Endothelial cell of hepatic sinusoid (primary cell): ENCODE results near the gene C12orf56.
"Not testable (repeated sequence)": the region's sequence is repeated elsewhere in the genome, so short reads cannot be mapped to it uniquely, and the experiment has no call there.

Experiments
- in situ Hi-C: cut with HindIII; loops from 2 replicates; pipeline ENCODE4 v1.10.0; 2017; ENCODE audit warnings: low sequenced_read_pairs

The C12orf56 gene

DNA sequence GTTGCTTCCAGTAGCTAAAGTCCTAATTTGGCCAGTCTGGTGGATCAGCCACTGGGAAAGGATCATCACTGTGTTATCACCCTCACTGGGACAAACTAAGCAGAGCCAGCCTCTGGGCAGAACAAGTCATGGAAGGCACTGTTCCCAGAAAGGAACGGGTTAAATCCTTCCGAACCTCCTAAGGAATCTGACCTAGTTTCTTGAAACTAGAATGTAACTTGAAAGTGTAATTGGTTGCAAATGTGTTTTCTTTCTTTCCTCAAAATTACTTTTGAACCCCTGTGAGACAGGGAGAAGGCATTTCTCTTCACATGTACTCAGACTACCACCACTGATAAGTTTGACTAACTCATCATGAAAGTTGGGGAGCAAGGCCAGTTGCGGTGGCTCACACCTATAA is 149.8 kb downstream of the C12orf56 start:
- in situ Hi-C loops: no loop called here

DNA sequence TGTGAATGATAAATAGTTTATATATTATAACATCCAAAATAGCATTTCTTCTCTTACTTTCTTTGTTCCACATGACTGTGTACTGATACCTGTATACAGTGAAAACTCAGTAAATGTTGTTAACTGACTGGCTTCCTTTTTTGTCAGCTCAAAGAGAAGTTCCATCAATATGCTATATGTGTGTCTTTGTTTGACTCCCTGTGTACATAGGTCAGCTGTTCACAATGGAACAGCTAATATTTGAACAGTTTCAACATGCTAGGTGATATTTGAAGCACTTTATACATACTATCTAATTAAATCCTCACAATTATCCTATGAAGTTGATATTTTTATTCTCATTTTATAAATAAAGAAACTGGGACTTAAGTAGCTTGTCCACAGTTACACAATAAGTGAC is 153.2 kb downstream of the C12orf56 start:
- in situ Hi-C loops: no loop called here

DNA sequence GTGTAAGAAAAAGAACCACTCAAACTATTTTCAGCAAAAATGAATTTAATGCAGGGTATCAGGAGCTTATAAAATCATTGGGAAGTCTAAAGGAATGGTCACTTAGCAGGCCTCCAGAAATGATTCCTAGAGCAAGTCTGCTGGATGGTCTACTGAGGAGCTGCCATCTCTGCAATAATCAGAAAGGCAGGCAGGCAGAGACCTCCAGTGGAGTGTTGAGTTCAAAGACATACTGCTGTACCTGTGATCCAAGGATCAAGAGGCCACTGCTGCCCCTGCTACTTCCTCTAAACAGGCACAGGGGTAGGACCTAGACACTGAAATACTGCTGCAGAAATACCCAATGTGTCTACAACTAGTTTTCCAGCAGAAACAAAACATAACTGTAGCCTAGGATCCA is 154.0 kb downstream of the C12orf56 start:
- in situ Hi-C loops: no loop called here

DNA sequence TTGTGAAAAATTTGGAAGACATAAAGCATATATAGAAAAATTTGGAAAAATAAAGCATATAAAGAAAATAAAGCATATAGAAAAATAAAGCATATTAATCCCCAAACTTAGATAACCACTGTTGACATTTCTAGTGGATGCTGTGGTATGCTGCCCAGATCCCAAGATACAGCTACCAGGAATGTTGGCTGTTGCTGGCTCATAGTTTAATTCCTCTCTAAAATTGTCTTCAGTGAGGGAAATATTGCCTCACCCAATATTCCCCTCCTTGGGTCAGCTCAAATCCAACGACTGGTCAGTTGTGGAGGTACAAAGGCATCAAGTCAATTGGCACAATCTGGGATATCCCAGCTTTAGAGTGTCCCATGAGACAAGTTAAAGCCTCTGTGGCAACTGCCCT is 158.4 kb downstream of the C12orf56 start:
- in situ Hi-C loops: no loop called here

DNA sequence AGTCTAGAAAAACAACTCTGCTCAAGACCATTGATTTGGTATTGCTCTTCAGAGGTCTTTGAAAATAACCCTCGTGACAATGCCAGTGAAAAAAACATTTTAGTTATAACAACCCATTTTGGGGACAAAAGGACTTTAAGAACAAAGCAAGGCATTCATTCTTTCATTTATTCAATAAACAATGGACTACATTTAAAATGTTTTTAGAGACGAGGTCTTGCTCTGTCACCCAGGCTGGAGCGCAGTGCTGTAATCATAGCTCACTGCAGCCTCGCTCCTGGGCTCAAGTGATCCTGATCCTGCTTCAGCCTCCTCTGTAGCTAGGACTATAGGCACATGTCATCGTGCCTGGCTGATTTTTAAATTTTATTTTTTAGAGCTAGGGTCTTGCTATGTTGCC is 160.8 kb downstream of the C12orf56 start:
- in situ Hi-C loops: no loop called here

DNA sequence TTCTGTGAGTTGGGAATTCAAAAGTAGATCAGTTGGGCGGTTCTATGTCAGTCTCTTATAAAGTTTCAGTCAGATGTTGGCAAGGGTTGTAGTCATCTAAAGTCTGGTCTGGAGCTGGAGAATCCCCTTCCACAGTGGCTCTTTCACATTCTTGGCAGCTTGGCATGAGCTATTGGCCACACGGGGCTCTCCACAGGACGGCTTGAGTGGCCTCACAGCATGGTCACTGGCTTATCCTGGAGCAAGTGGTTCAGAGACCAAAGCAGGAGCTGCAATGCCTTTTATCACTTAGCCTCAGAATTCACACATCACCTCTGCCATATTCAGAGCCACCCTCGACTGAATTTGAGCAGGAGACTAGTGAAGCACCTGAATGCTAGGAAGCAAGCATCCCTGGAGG is 161.3 kb downstream of the C12orf56 start:
- in situ Hi-C loops: no loop called here

DNA sequence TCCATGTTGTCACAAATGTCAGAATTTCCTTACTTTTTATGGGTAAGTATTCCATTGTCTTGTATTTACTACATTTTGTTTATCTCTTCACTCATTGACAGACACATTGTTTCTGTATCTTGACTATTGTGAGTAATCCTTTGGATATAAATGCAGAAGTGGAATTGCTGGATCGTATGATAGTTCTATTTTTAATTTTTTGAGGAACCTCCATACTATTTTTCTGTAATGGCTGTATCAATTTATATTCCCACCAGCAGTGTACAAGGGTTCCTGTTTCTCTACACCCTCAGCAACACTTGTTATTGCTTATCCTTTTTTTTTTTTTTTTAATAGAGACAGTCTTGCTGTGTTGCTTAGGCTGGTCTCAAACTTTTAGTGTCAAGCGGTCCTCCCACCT is 164.9 kb downstream of the C12orf56 start:
- in situ Hi-C loops: no loop called here

DNA sequence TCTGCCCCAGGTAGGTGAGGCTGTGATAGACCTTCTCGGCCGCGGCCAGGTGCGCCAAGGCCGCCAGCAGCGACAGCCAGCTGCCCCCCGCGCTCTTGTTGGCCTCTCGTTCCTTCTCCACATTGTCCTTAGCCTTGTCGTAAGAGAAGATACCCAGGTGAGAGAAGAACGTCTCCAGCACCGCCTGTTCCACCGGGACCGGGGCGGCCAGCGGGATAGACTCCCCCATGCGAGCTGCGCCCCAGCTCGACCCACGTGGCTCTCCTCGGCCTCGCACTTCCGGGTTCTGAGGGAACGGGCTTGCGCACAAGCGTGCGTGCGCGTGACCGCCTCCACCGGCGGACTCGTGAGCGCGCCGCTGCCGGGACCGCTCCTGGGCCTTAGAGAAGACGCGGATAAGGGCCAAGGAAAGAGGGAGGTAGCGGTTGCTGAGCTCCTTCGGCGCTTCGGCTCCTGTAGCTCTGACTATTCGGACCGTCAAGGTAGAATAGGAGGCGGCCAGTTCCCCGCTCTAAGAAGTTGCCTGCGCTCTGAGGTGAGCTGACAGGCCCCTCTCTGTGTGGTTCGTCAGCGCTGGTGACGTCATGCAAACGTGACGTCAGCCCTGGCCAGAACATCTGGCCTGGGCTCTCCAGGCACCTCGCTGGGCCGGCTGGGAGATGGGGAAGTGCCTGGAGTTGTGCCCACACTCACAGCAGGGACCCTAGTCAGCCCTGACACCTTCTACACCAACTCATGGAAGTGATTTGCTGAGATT is 168.4 kb downstream of the C12orf56 start, which contains the start of gene KICS2:
KICS2 (minus strand) TSS at position 288 of the 757 bp plus-strand sequence; CDS start at position 229, 59 bp downstream.
- in situ Hi-C loops: no loop called here

DNA sequence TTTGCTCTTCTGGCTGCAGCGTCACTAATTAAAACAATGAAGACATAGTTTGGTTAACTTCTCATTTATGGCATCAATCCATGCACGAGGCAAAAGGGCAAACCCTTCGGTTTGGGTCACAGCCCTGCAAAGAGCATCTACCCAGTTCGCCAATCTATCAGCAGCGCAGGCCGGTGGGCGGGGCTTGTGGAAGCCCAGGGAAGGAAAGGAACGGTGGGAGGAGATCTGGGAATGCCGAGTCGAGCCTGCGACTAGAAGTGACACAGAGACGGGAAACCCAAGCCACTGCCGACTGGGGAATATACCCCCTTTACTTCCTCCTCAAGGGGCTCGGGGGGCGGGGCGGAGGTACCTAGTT is 168.9 kb downstream of the C12orf56 start:
- in situ Hi-C loops: no loop called here

DNA sequence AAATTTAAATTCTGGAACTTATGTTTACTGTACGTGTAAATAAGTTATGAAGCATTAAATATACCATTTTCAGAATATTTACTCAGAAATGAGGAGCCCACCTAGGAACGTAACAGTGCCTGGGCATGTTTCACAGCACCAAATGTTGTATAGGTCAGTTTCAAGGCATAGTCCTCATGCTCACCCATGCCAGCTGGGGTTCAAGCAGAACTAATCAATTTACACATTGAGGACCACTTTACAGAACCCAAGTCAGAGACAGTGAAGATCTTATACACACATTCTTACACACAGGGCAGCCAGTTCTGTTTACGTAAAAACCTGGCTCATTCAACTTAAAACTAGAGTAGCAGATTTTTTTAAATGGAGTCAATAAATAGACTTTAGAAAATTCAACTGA is 170.5 kb downstream of the C12orf56 start:
- in situ Hi-C loops: no loop called here

DNA sequence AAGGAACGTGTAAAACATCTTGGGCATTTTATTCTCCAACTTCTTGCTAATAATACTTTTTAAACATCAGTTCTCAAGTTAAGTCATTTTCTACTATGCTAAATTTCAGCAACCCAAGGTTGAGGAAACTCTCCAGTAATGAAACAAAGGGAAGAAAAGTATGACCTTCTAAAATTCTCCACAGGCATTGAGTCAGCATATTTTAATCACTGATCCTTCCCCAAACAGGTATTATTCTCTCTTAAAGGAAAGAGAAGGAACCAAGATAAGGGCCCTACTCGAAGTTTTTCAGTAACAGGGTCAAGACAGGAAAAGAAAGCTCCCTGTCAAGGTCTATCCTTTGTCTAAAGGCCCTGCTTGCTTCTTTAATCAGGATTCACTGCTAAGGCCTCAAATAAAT is 171.4 kb downstream of the C12orf56 start:
- in situ Hi-C loops: no loop called here

DNA sequence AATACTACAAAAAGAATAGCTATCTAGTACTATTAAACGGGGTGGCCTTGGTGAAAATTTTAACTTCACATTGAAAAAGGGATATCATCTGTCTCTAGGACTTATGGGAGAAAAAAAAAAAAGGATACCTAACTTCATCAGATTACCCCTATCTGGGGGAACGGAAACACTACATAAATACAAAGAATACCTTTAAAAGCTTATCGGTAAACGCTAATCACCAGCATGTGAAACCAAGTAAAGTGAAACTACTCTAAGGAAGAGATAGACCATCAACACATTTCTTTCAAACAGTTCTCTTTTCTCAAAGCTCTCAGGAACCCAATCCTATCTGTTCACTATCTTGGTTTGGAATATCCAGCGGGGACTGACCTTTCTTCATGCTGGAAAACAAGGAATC is 172.0 kb downstream of the C12orf56 start:
- in situ Hi-C loops: no loop called here

DNA sequence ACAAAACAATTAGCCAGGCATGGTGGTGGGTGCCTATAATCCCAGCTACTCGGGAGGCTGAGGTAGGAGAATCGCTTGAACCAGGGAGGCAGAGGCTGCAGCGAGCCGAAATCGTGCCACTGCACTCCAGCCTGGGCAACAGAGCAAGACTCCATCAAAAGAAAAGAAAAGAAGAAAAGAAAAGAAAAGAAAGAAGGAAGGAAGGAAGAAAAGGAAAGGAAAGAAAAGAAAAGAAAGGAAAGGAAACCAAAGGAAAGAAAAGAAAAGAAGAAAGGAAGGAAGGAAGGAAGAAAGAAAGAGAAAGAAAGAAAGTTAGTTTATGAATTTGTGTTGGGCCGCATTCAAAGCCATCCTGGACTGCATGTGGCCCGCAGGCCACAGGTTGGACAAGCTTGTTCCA is 172.9 kb downstream of the C12orf56 start:
- in situ Hi-C loops: not testable (repeated sequence)

DNA sequence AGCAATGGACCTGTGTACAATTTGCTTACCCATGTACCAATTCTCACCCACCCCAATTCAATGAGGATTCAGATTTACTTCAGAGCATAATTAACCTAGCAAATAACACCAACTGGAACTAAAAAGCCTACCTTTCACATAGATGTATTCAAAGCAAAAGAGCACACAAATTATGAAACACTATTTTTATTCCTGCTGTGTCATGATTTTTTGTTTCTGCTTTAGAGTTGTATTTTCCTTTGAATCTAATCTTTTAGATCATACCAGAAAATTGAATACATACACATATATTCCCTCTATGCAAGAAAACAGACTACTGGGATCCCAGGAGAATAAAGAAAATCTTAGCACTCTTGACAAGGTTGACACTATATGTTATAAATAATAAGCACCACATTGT is 174.3 kb downstream of the C12orf56 start:
- in situ Hi-C loops: no loop called here
